ENCODE results near the gene LENG1. TPM values are rescaled to one million over a fixed set of nuclear protein-coding genes. Genes with fewer than 3 reads are reported as not detected.

The LENG1 gene
- total RNA-seq, 1 experiment from 2014 or later = 1.6 TPM

- Histone ChIP-seq H3K9me3 (ENCODE audit: low read length) (no peaks in the 10 kb centered on the region), H4K20me1 (ENCODE audit: insufficient read depth, low read depth, low read length) (peaks cover 14% of the 10 kb centered on the region), H3K4me3 (ENCODE audit: low read length) (no peak overlapping the region), H3K27me3 (ENCODE audit: low read length) (no peaks in the 10 kb centered on the region), H3K36me3 (ENCODE audit: insufficient read depth, low read length) (no peaks in the 10 kb centered on the region), H3K79me2 (ENCODE audit: low read length) (peaks cover 14% of the 10 kb centered on the region), H3K9me2 (replicated peaks; ENCODE audit: insufficient read depth, low read length) (no peaks in the 10 kb centered on the region), H2AFZ (ENCODE audit: low read length) (no peak overlapping the region), H3K9ac (ENCODE audit: low read length) (no peak overlapping the region), H3K4me1 (ENCODE audit: low read length) (peaks cover 23% of the 10 kb centered on the region), H3K27ac (ENCODE audit: low read length) (no peak overlapping the region), H3K4me2 (ENCODE audit: low read depth, low read length, poor library complexity, severe bottlenecking) (no peak overlapping the region)
- no peak for DNase-seq
Observed at GRCh38 chr19:54164369-54165068, 5.0 kb upstream of the LENG1 start.

GRCh38 chr19:54162884-54163283 is 3.4 kb upstream of the LENG1 start:
- H3K4me2 ChIP-seq (ENCODE audit: low read depth, low read length, poor library complexity, severe bottlenecking) = no peak overlapping the region
- H3K27ac ChIP-seq (ENCODE audit: low read length) = no peak overlapping the region
- H3K4me1 ChIP-seq (ENCODE audit: low read length) = peaks cover 34% of the 10 kb centered on the region
- DNase-seq = no peak
- no peaks in the 10 kb centered on the region for H3K9me3 ChIP-seq (ENCODE audit: low read length)
- no peak overlapping the region for H3K4me3 ChIP-seq (ENCODE audit: low read length)
- H3K27me3 ChIP-seq (ENCODE audit: low read length) = no peaks in the 10 kb centered on the region
- no peaks in the 10 kb centered on the region for H3K9me2 ChIP-seq (replicated peaks; ENCODE audit: insufficient read depth, low read length)
- H3K9ac ChIP-seq (ENCODE audit: low read length) = no peak overlapping the region
- peaks cover 16% of the 10 kb centered on the region for H3K79me2 ChIP-seq (ENCODE audit: low read length)
- no peak overlapping the region for H2AFZ ChIP-seq (ENCODE audit: low read length)
- peaks cover 25% of the 10 kb centered on the region for H4K20me1 ChIP-seq (ENCODE audit: insufficient read depth, low read depth, low read length)
- H3K36me3 ChIP-seq (ENCODE audit: insufficient read depth, low read length) = no peaks in the 10 kb centered on the region

GRCh38 chr19:54162241-54162805 is 2.8 kb upstream of the LENG1 start:
- Histone ChIP-seq H3K36me3 (ENCODE audit: insufficient read depth, low read length) (no peaks in the 10 kb centered on the region), H3K4me3 (ENCODE audit: low read length) (peak overlapping the region; percentile 58; the same call in 1 of the 2 replicates), H3K27me3 (ENCODE audit: low read length) (no peaks in the 10 kb centered on the region), H2AFZ (ENCODE audit: low read length) (no peak overlapping the region), H3K4me1 (ENCODE audit: low read length) (peaks cover 38% of the 10 kb centered on the region), H3K9ac (ENCODE audit: low read length) (peak overlapping the region; percentile 57), H3K9me2 (replicated peaks; ENCODE audit: insufficient read depth, low read length) (no peaks in the 10 kb centered on the region), H3K27ac (ENCODE audit: low read length) (no peak overlapping the region), H3K4me2 (ENCODE audit: low read depth, low read length, poor library complexity, severe bottlenecking) (peak overlapping the region; percentile 84), H4K20me1 (ENCODE audit: insufficient read depth, low read depth, low read length) (peaks cover 25% of the 10 kb centered on the region), H3K79me2 (ENCODE audit: low read length) (peaks cover 16% of the 10 kb centered on the region), H3K9me3 (ENCODE audit: low read length) (no peaks in the 10 kb centered on the region)
- DNase-seq = peak; percentile 97

GRCh38 chr19:54160854-54161253 is 1.3 kb upstream of the LENG1 start:
- H2AFZ ChIP-seq (ENCODE audit: low read length) = no peak overlapping the region
- H3K9me2 ChIP-seq (replicated peaks; ENCODE audit: insufficient read depth, low read length) = no peaks in the 10 kb centered on the region
- H3K9ac ChIP-seq (ENCODE audit: low read length) = peak overlapping the region; percentile 78
- H3K4me3 ChIP-seq (ENCODE audit: low read length) = peak overlapping the region; percentile 81
- no peaks in the 10 kb centered on the region for H3K27me3 ChIP-seq (ENCODE audit: low read length)
- peak overlapping the region; percentile 84 for H3K4me2 ChIP-seq (ENCODE audit: low read depth, low read length, poor library complexity, severe bottlenecking)
- no peak for DNase-seq
- H3K79me2 ChIP-seq (ENCODE audit: low read length) = peaks cover 16% of the 10 kb centered on the region
- no peak overlapping the region for H3K27ac ChIP-seq (ENCODE audit: low read length)
- H3K4me1 ChIP-seq (ENCODE audit: low read length) = peaks cover 42% of the 10 kb centered on the region
- H4K20me1 ChIP-seq (ENCODE audit: insufficient read depth, low read depth, low read length) = peaks cover 28% of the 10 kb centered on the region
- peaks cover 10% of the 10 kb centered on the region; the same call in 1 of the 2 replicates for H3K36me3 ChIP-seq (ENCODE audit: insufficient read depth, low read length)
- H3K9me3 ChIP-seq (ENCODE audit: low read length) = no peaks in the 10 kb centered on the region

GRCh38 chr19:54160182-54160811 is 776 bp upstream of the LENG1 start:
- Histone ChIP-seq H3K27ac (ENCODE audit: low read length) (peak overlapping the region; percentile 62), H3K4me3 (ENCODE audit: low read length) (peak overlapping the region; percentile 81)
- no peak for DNase-seq

GRCh38 chr19:54158812-54159351 is 639 bp downstream of the LENG1 start:
- Histone ChIP-seq H3K79me2 (ENCODE audit: low read length) (peaks cover 16% of the 10 kb centered on the region), H3K9me3 (ENCODE audit: low read length) (no peaks in the 10 kb centered on the region), H3K27ac (ENCODE audit: low read length) (peak overlapping the region; percentile 85), H3K4me1 (ENCODE audit: low read length) (peaks cover 42% of the 10 kb centered on the region), H3K36me3 (ENCODE audit: insufficient read depth, low read length) (peaks cover 26% of the 10 kb centered on the region; the same call in 1 of the 2 replicates), H3K27me3 (ENCODE audit: low read length) (no peaks in the 10 kb centered on the region), H3K4me3 (ENCODE audit: low read length) (peak overlapping the region; percentile 70), H3K9me2 (replicated peaks; ENCODE audit: insufficient read depth, low read length) (no peaks in the 10 kb centered on the region), H4K20me1 (ENCODE audit: insufficient read depth, low read depth, low read length) (peaks cover 34% of the 10 kb centered on the region), H3K9ac (ENCODE audit: low read length) (peak overlapping the region; percentile 84), H3K4me2 (ENCODE audit: low read depth, low read length, poor library complexity, severe bottlenecking) (peak overlapping the region; percentile 86), H2AFZ (ENCODE audit: low read length) (peak overlapping the region; percentile 76; the same call in 1 of the 2 replicates)
- peak; percentile 83 for DNase-seq

More at GRCh38 chr19:54160182-54160811, 776 bp upstream of the LENG1 start:
- H3K4me2 ChIP-seq (ENCODE audit: low read depth, low read length, poor library complexity, severe bottlenecking) = peak overlapping the region; percentile 84
- H4K20me1 ChIP-seq (ENCODE audit: insufficient read depth, low read depth, low read length) = peaks cover 27% of the 10 kb centered on the region
- H3K9ac ChIP-seq (ENCODE audit: low read length) = peak overlapping the region; percentile 78
- peaks cover 16% of the 10 kb centered on the region for H3K79me2 ChIP-seq (ENCODE audit: low read length)
- no peaks in the 10 kb centered on the region for H3K27me3 ChIP-seq (ENCODE audit: low read length)
- peaks cover 42% of the 10 kb centered on the region for H3K4me1 ChIP-seq (ENCODE audit: low read length)
- H3K36me3 ChIP-seq (ENCODE audit: insufficient read depth, low read length) = peaks cover 14% of the 10 kb centered on the region; the same call in 1 of the 2 replicates
- H3K9me2 ChIP-seq (replicated peaks; ENCODE audit: insufficient read depth, low read length) = no peaks in the 10 kb centered on the region
- peak overlapping the region; percentile 78 for H2AFZ ChIP-seq (ENCODE audit: low read length)
- H3K9me3 ChIP-seq (ENCODE audit: low read length) = no peaks in the 10 kb centered on the region

- Histone ChIP-seq H3K27me3 (ENCODE audit: low read length) (no peaks in the 10 kb centered on the region), H3K9ac (ENCODE audit: low read length) (no peak overlapping the region), H3K9me3 (ENCODE audit: low read length) (no peaks in the 10 kb centered on the region), H3K27ac (ENCODE audit: low read length) (no peak overlapping the region), H3K79me2 (ENCODE audit: low read length) (peaks cover 16% of the 10 kb centered on the region), H3K9me2 (replicated peaks; ENCODE audit: insufficient read depth, low read length) (no peaks in the 10 kb centered on the region), H2AFZ (ENCODE audit: low read length) (no peak overlapping the region), H3K4me3 (ENCODE audit: low read length) (no peak overlapping the region), H4K20me1 (ENCODE audit: insufficient read depth, low read depth, low read length) (peaks cover 31% of the 10 kb centered on the region), H3K4me2 (ENCODE audit: low read depth, low read length, poor library complexity, severe bottlenecking) (no peak overlapping the region), H3K4me1 (ENCODE audit: low read length) (peaks cover 38% of the 10 kb centered on the region), H3K36me3 (ENCODE audit: insufficient read depth, low read length) (peaks cover 44% of the 10 kb centered on the region)
- no peak for DNase-seq
Observed at GRCh38 chr19:54156953-54157352, 2.6 kb downstream of the LENG1 start.

- Histone ChIP-seq H3K9ac (ENCODE audit: low read length) (no peak overlapping the region), H3K9me3 (ENCODE audit: low read length) (no peaks in the 10 kb centered on the region), H3K79me2 (ENCODE audit: low read length) (peaks cover 13% of the 10 kb centered on the region), H3K27ac (ENCODE audit: low read length) (no peak overlapping the region), H3K36me3 (ENCODE audit: insufficient read depth, low read length) (peaks cover 44% of the 10 kb centered on the region), H4K20me1 (ENCODE audit: insufficient read depth, low read depth, low read length) (peaks cover 32% of the 10 kb centered on the region), H3K27me3 (ENCODE audit: low read length) (no peaks in the 10 kb centered on the region), H3K4me3 (ENCODE audit: low read length) (no peak overlapping the region), H3K4me1 (ENCODE audit: low read length) (peaks cover 34% of the 10 kb centered on the region), H3K4me2 (ENCODE audit: low read depth, low read length, poor library complexity, severe bottlenecking) (no peak overlapping the region), H3K9me2 (replicated peaks; ENCODE audit: insufficient read depth, low read length) (no peaks in the 10 kb centered on the region), H2AFZ (ENCODE audit: low read length) (no peak overlapping the region)
- DNase-seq = no peak
Observed at GRCh38 chr19:54156490-54156889, 3.0 kb downstream of the LENG1 start.
